GM12872 (cell line): ENCODE results near the gene SETBP1.

Experiments
- CTCF ChIP-seq: IDR thresholded peaks from 3 replicates; pipeline ENCODE4 v1.5.1; 2011; ENCODE audit warnings: low read depth, mild to moderate bottlenecking, low read length, moderate library complexity; ENCODE audit not compliant: insufficient read depth

Gene SETBP1

GRCh38 chr18:45007531-45007930 is 326.8 kb downstream of the SETBP1 start:
- TF ChIP-seq CTCF: no peak

GRCh38 chr18:45008694-45009413 is 328.2 kb downstream of the SETBP1 start:
- TF ChIP-seq CTCF: no peak

GRCh38 chr18:45009756-45010155 is 329.1 kb downstream of the SETBP1 start:
- no peak for TF ChIP-seq CTCF

- no peak for TF ChIP-seq CTCF
Measured at GRCh38 chr18:45012286-45012685, 331.6 kb downstream of the SETBP1 start.

GRCh38 chr18:45014047-45014501 is 333.4 kb downstream of the SETBP1 start:
- TF ChIP-seq CTCF: no peak

GRCh38 chr18:45015788-45016128 is 335.1 kb downstream of the SETBP1 start:
- TF ChIP-seq CTCF: no peak

GRCh38 chr18:45019469-45019868 is 338.8 kb downstream of the SETBP1 start:
- no peak for TF ChIP-seq CTCF
